Muscle of arm (tissue), 14 donors: ENCODE data around the gene HNRNPR. TPM values are rescaled to one million over a fixed set of nuclear protein-coding genes. Genes with fewer than 3 reads are reported as not detected.
"Not testable (repeated sequence)": the region's sequence is repeated elsewhere in the genome, so short reads cannot be mapped to it uniquely, and the experiment has no call there.

Experiments
- DNase-seq: peaks from one replicate; pipeline ENCODE4 v3.0.0-alpha.2; 2013
- long read RNA-seq, 11 donors: transcript quantifications; one replicate each; lab custom pipeline, GENCODE V29; 2026
- polyA plus RNA-seq, 12 donors: library from polyadenylated mRNA; unstranded; fragments of 120-200 nt; gene quantifications; one replicate each; pipeline ENCODE4 v1.2.1, GENCODE V29; 2013; ENCODE audit not compliant: insufficient read length in 12 of 12

Gene HNRNPR
- polyA plus RNA-seq: 100 to 1,000 TPM in 11 of 12 donors, not detected in 1; 113 to 257 (median 151) TPM
- long read RNA-seq, donor 1, transcript HNRNPR-201 (11 exons, 2,629 nt): major isoform, 7 of 59 reads
- long read RNA-seq, donor 1, partial matches to known transcripts: 35 of 59 reads
- long read RNA-seq, donor 1, other reads (novel, unspliced or antisense): 14 of 59 reads
- long read RNA-seq, donor 2, full-length matches to known transcripts: 23 of 52 reads
- long read RNA-seq, donor 2, partial matches to known transcripts: 0 of 52 reads
- long read RNA-seq, donor 2, other reads (novel, unspliced or antisense): 29 of 52 reads
- long read RNA-seq, donor 3, full-length matches to known transcripts: 5 of 15 reads
- long read RNA-seq, donor 3, partial matches to known transcripts: 0 of 15 reads
- long read RNA-seq, donor 3, other reads (novel, unspliced or antisense): 10 of 15 reads
- long read RNA-seq, donor 4, partial matches to known transcripts: 0 of 8 reads
- long read RNA-seq, donor 4, other reads (novel, unspliced or antisense): 5 of 8 reads
- long read RNA-seq, donor 5, full-length matches to known transcripts: 20 of 67 reads
- long read RNA-seq, donor 5, partial matches to known transcripts: 47 of 67 reads
- long read RNA-seq, donor 5, other reads (novel, unspliced or antisense): 0 of 67 reads
- long read RNA-seq, donor 6, transcript HNRNPR-201 (11 exons, 2,629 nt): major isoform, 5 of 117 reads
- long read RNA-seq, donor 6, partial matches to known transcripts: 94 of 117 reads
- long read RNA-seq, donor 6, other reads (novel, unspliced or antisense): 11 of 117 reads
- long read RNA-seq, donor 7, partial matches to known transcripts: 5 of 12 reads
- long read RNA-seq, donor 7, other reads (novel, unspliced or antisense): 5 of 12 reads
- long read RNA-seq, donor 8, full-length matches to known transcripts: 12 of 36 reads
- long read RNA-seq, donor 8, partial matches to known transcripts: 0 of 36 reads
- long read RNA-seq, donor 8, other reads (novel, unspliced or antisense): 24 of 36 reads
- long read RNA-seq, donor 9, full-length matches to known transcripts: 7 of 23 reads
- long read RNA-seq, donor 9, partial matches to known transcripts: 5 of 23 reads
- long read RNA-seq, donor 9, other reads (novel, unspliced or antisense): 11 of 23 reads
- long read RNA-seq, donor 10, full-length matches to known transcripts: 10 of 44 reads
- long read RNA-seq, donor 10, partial matches to known transcripts: 21 of 44 reads
- long read RNA-seq, donor 10, other reads (novel, unspliced or antisense): 13 of 44 reads
- long read RNA-seq, donor 11, full-length matches to known transcripts: 14 of 68 reads
- long read RNA-seq, donor 11, partial matches to known transcripts: 26 of 68 reads
- long read RNA-seq, donor 11, other reads (novel, unspliced or antisense): 28 of 68 reads

GRCh38 chr1:23344111-23344986 is at the start of gene HNRNPR:
Gene HNRNPR, minus strand, starts transcription at chr1:23344284. Its CDS starts 3,276 bp downstream, at chr1:23341008.
- peak; percentile 100 for DNase-seq

- DNase-seq: no peak
Observed at GRCh38 chr1:23393706-23394105, 49.6 kb upstream of the HNRNPR start.

- DNase-seq: no peak
Observed at GRCh38 chr1:23392125-23392855, 48.2 kb upstream of the HNRNPR start.

GRCh38 chr1:23389837-23390321 is 45.8 kb upstream of the HNRNPR start:
- no peak for DNase-seq

GRCh38 chr1:23387494-23387893 is 43.4 kb upstream of the HNRNPR start:
- DNase-seq: no peak

GRCh38 chr1:23385119-23385621 is 41.1 kb upstream of the HNRNPR start:
- DNase-seq: no peak

GRCh38 chr1:23384312-23385058 is 40.4 kb upstream of the HNRNPR start:
- no peak for DNase-seq

GRCh38 chr1:23383577-23384311 is 39.7 kb upstream of the HNRNPR start:
- no peak for DNase-seq

GRCh38 chr1:23381233-23381885 is 37.3 kb upstream of the HNRNPR start:
- DNase-seq: no peak

- DNase-seq: no peak
Observed at GRCh38 chr1:23380719-23381118, 36.6 kb upstream of the HNRNPR start.

GRCh38 chr1:23380236-23380635 is 36.2 kb upstream of the HNRNPR start:
- not testable (repeated sequence) for DNase-seq

- no peak for DNase-seq
Observed at GRCh38 chr1:23376890-23377811, 33.1 kb upstream of the HNRNPR start.

- not testable (repeated sequence) for DNase-seq
Observed at GRCh38 chr1:23374079-23374735, 30.1 kb upstream of the HNRNPR start.

GRCh38 chr1:23371987-23372880 is 28.1 kb upstream of the HNRNPR start:
- DNase-seq: no peak
